Measurements from ENCODE around the gene TBX19.

- no peak for TF ChIP-seq CTCF (IDR thresholded peaks at IDR 0.05)
- TF ChIP-seq EP300 (IDR thresholded peaks at IDR 0.05) = no peak
- TF ChIP-seq NR3C1 (IDR thresholded peaks at IDR 0.05) = no peak
- no peak for TF ChIP-seq RARB (CRISPR knock-in tag; IDR thresholded peaks at IDR 0.05)
- TF ChIP-seq PHF8 (IDR thresholded peaks at IDR 0.05; ENCODE audit: borderline replicate concordance, low read depth) = no peak
- TF ChIP-seq USF2 (IDR thresholded peaks at IDR 0.05) = no peak
- TF ChIP-seq RCOR1 (IDR thresholded peaks at IDR 0.05; ENCODE audit: low read depth, low read length) = no peak
- no peak for TF ChIP-seq MAX (IDR thresholded peaks at IDR 0.05)
- no peak for TF ChIP-seq REST (IDR thresholded peaks at IDR 0.05)
Observed at GRCh38 chr1:168260393-168260792, 20.3 kb upstream of the TBX19 start.
